Loucy (cell line): ENCODE results near the gene MED20.
"Not testable (repeated sequence)": the region's sequence is repeated elsewhere in the genome, so short reads cannot be mapped to it uniquely, and the experiment has no call there.

Source experiments
- H2AFZ ChIP-seq: fragments of 200-600 bp; sonication (generic); 2 replicates; pipeline ENCODE4 v1.6.0; 2016; ENCODE audit warnings: antibody characterized with exemption, mild to moderate bottlenecking, low read length, moderate library complexity
- H3F3A ChIP-seq: fragments of 200-600 bp; 2 replicates; pipeline ENCODE4 v1.6.0; 2016; ENCODE audit warnings: antibody characterized with exemption, low read depth, mild to moderate bottlenecking
- H3K27me3 ChIP-seq: fragments of 200-600 bp; sonication (generic); 2 replicates; pipeline ENCODE4 v1.6.1; 2014; ENCODE audit warnings: low read length, mild to moderate bottlenecking; ENCODE audit not compliant: insufficient read depth, poor library complexity, severe bottlenecking
- H3K36me3 ChIP-seq: fragments of 200-600 bp; sonication (generic); 2 replicates; pipeline ENCODE4 v1.6.1; 2016; ENCODE audit warnings: low read length; ENCODE audit not compliant: insufficient read depth
- H3K4me1 ChIP-seq: fragments of 200-600 bp; sonication (generic); 2 replicates; pipeline ENCODE4 v1.5.1; 2014; ENCODE audit warnings: low read length, mild to moderate bottlenecking; ENCODE audit not compliant: insufficient read depth, poor library complexity, severe bottlenecking
- H3K4me2 ChIP-seq: fragments of 200-600 bp; sonication (generic); 2 replicates; pipeline ENCODE4 v1.6.0; 2014; ENCODE audit warnings: antibody characterized with exemption, low read length, low read depth, mild to moderate bottlenecking; ENCODE audit not compliant: poor library complexity, severe bottlenecking
- H3K4me3 ChIP-seq: fragments of 200-600 bp; sonication (generic); 2 replicates; pipeline ENCODE4 v1.5.1; 2014; ENCODE audit warnings: low read length, mild to moderate bottlenecking, mixed read lengths; ENCODE audit not compliant: poor library complexity, severe bottlenecking
- H3K79me2 ChIP-seq: fragments of 200-600 bp; sonication (generic); 2 replicates; pipeline ENCODE4 v1.6.1; 2014; ENCODE audit warnings: low read length; ENCODE audit not compliant: insufficient read depth
- H3K9ac ChIP-seq: fragments of 200-600 bp; sonication (generic); 2 replicates; pipeline ENCODE4 v1.6.0; 2014; ENCODE audit warnings: mild to moderate bottlenecking, low read depth, low read length, moderate library complexity; ENCODE audit not compliant: poor library complexity, severe bottlenecking
- H3K9me2 ChIP-seq: fragments of 200-600 bp; sonication (generic); replicated peaks from 2 replicates; pipeline ENCODE4 v1.6.1; 2016; ENCODE audit warnings: low read depth, low read length, mixed read lengths
- H3K9me3 ChIP-seq: fragments of 200-600 bp; sonication (generic); 2 replicates; pipeline ENCODE4 v1.6.1; 2014; ENCODE audit warnings: mild to moderate bottlenecking, antibody characterized with exemption, low read length, low read depth; ENCODE audit not compliant: insufficient read depth
- H4K20me1 ChIP-seq: fragments of 200-600 bp; sonication (generic); 2 replicates; pipeline ENCODE4 v1.6.0; 2014; ENCODE audit warnings: antibody characterized with exemption, low read length, mild to moderate bottlenecking; ENCODE audit not compliant: insufficient read depth, poor library complexity, severe bottlenecking
- CTCF ChIP-seq: fragments of 200-600 bp; sonication (generic); conservative IDR thresholded peaks from 2 replicates; pipeline ENCODE4 v1.5.1; 2014; ENCODE audit warnings: mild to moderate bottlenecking, antibody characterized with exemption, low read length
- EZH2phosphoT487 ChIP-seq: fragments of 200-600 bp; IDR thresholded peaks from 2 replicates; pipeline ENCODE4 v1.6.1; 2018; ENCODE audit warnings: antibody characterized with exemption, mild to moderate bottlenecking, moderate library complexity, borderline replicate concordance

Gene MED20

GRCh38 chr6:41954668-41955067 lies 33.7 kb upstream of the MED20 start:
- Histone ChIP-seq H3K4me2 (no peak overlapping the region), H3K27me3 (no peaks in the 10 kb centered on the region), H2AFZ (no peak overlapping the region), H3K4me3 (no peak overlapping the region), H3K4me1 (no peaks in the 10 kb centered on the region), H3K79me2 (no peaks in the 10 kb centered on the region), H3K9ac (no peak overlapping the region), H3K9me3 (no peaks in the 10 kb centered on the region), H3K9me2 (no peaks in the 10 kb centered on the region), H3F3A (no peaks in the 10 kb centered on the region), H3K36me3 (no peaks in the 10 kb centered on the region), H4K20me1 (no peaks in the 10 kb centered on the region)
- no peak for TF ChIP-seq EZH2phosphoT487
- TF ChIP-seq CTCF: no peak

GRCh38 chr6:41947581-41948220 lies 26.8 kb upstream of the MED20 start:
- H2AFZ ChIP-seq: no peak overlapping the region

GRCh38 chr6:41943456-41943855 lies 22.5 kb upstream of the MED20 start:
- TF ChIP-seq CTCF: no peak
- no peak for TF ChIP-seq EZH2phosphoT487
- Histone ChIP-seq H3K4me1 (peaks cover 15% of the 10 kb centered on the region), H3K4me3 (no peak overlapping the region), H3K27me3 (peaks cover 6% of the 10 kb centered on the region), H3K79me2 (peaks cover 31% of the 10 kb centered on the region), H3K4me2 (no peak overlapping the region), H3K36me3 (no peaks in the 10 kb centered on the region), H4K20me1 (peaks cover 26% of the 10 kb centered on the region), H2AFZ (no peak overlapping the region), H3K9ac (no peak overlapping the region), H3K9me2 (no peaks in the 10 kb centered on the region), H3F3A (peaks cover 6% of the 10 kb centered on the region; the same call in 1 of the 2 replicates), H3K9me3 (no peaks in the 10 kb centered on the region)

More at GRCh38 chr6:41947581-41948220, 26.8 kb upstream of the MED20 start:
- Histone ChIP-seq H4K20me1 (no peaks in the 10 kb centered on the region), H3K4me3 (no peak overlapping the region), H3F3A (no peaks in the 10 kb centered on the region), H3K9me3 (no peaks in the 10 kb centered on the region), H3K27me3 (no peaks in the 10 kb centered on the region), H3K4me1 (no peaks in the 10 kb centered on the region), H3K9ac (no peak overlapping the region), H3K4me2 (no peak overlapping the region), H3K79me2 (no peaks in the 10 kb centered on the region), H3K36me3 (no peaks in the 10 kb centered on the region), H3K9me2 (no peaks in the 10 kb centered on the region)
- TF ChIP-seq EZH2phosphoT487: no peak
- TF ChIP-seq CTCF: no peak

GRCh38 chr6:41942882-41943281 lies 21.9 kb upstream of the MED20 start:
- H3K9me3 ChIP-seq, H3F3A ChIP-seq, H3K36me3 ChIP-seq, H3K4me2 ChIP-seq, H3K9ac ChIP-seq, H3K27me3 ChIP-seq, H3K4me3 ChIP-seq, H2AFZ ChIP-seq, H3K9me2 ChIP-seq: not testable (repeated sequence)
- Histone ChIP-seq H4K20me1 (peaks cover 29% of the 10 kb centered on the region), H3K4me1 (peaks cover 21% of the 10 kb centered on the region), H3K79me2 (peaks cover 37% of the 10 kb centered on the region)
